ENCODE measurements around the gene DAB2.

The DAB2 gene

GRCh38 chr5:39427229-39427628, 2.4 kb upstream of the DAB2 start:
- H3K4me2 ChIP-seq (ENCODE audit: low read length) = no peak overlapping the region
- no peaks in the 10 kb centered on the region for H3F3A ChIP-seq (ENCODE audit: insufficient read depth, low read length)
- H3K9me3 ChIP-seq (ENCODE audit: low read length) = no peaks in the 10 kb centered on the region
- H3K36me3 ChIP-seq (ENCODE audit: insufficient read depth, low read length) = no peaks in the 10 kb centered on the region
- H4K20me1 ChIP-seq (ENCODE audit: insufficient read depth, low read length) = no peaks in the 10 kb centered on the region
- no peaks in the 10 kb centered on the region for H3K9me2 ChIP-seq (ENCODE audit: low read depth, low read length)
- no peak overlapping the region for H2AFZ ChIP-seq (ENCODE audit: low read length)
- no peaks in the 10 kb centered on the region for H3K4me1 ChIP-seq (ENCODE audit: insufficient read depth, low read length, severe bottlenecking)
- H3K9ac ChIP-seq (ENCODE audit: low read length) = no peak overlapping the region
- H3K27ac ChIP-seq (ENCODE audit: low read depth, low read length, poor library complexity, severe bottlenecking) = no peak overlapping the region
- no peak for TF ChIP-seq EZH2 (IDR thresholded peaks at IDR 0.05; ENCODE audit: borderline replicate concordance, low read length)
- TF ChIP-seq, protein P1, sequence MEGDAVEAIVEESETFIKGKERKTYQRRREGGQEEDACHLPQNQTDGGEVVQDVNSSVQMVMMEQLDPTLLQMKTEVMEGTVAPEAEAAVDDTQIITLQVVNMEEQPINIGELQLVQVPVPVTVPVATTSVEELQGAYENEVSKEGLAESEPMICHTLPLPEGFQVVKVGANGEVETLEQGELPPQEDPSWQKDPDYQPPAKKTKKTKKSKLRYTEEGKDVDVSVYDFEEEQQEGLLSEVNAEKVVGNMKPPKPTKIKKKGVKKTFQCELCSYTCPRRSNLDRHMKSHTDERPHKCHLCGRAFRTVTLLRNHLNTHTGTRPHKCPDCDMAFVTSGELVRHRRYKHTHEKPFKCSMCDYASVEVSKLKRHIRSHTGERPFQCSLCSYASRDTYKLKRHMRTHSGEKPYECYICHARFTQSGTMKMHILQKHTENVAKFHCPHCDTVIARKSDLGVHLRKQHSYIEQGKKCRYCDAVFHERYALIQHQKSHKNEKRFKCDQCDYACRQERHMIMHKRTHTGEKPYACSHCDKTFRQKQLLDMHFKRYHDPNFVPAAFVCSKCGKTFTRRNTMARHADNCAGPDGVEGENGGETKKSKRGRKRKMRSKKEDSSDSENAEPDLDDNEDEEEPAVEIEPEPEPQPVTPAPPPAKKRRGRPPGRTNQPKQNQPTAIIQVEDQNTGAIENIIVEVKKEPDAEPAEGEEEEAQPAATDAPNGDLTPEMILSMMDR (IDR thresholded peaks at IDR 0.05; ENCODE audit: low read length) = no peak
- no peaks in the 10 kb centered on the region for H3K79me2 ChIP-seq (ENCODE audit: insufficient read depth, low read length)
- H3K4me3 ChIP-seq (ENCODE audit: low read depth, low read length, poor library complexity, severe bottlenecking) = no peak overlapping the region
- H3K27me3 ChIP-seq (ENCODE audit: insufficient read depth, low read length) = no peaks in the 10 kb centered on the region

- H4K20me1 ChIP-seq (ENCODE audit: insufficient read depth, low read length) = no peaks in the 10 kb centered on the region
- no peak overlapping the region for H2AFZ ChIP-seq (ENCODE audit: low read length)
- TF ChIP-seq EZH2 (IDR thresholded peaks at IDR 0.05; ENCODE audit: borderline replicate concordance, low read length) = no peak
- TF ChIP-seq, protein P1 (IDR thresholded peaks at IDR 0.05; ENCODE audit: low read length) = no peak
- H3K79me2 ChIP-seq (ENCODE audit: insufficient read depth, low read length) = no peaks in the 10 kb centered on the region
- H3K27me3 ChIP-seq (ENCODE audit: insufficient read depth, low read length) = no peaks in the 10 kb centered on the region
- H3K9ac ChIP-seq (ENCODE audit: low read length) = no peak overlapping the region
- no peaks in the 10 kb centered on the region for H3K36me3 ChIP-seq (ENCODE audit: insufficient read depth, low read length)
- no peak overlapping the region for H3K4me2 ChIP-seq (ENCODE audit: low read length)
- no peaks in the 10 kb centered on the region for H3K4me1 ChIP-seq (ENCODE audit: insufficient read depth, low read length, severe bottlenecking)
- H3K27ac ChIP-seq (ENCODE audit: low read depth, low read length, poor library complexity, severe bottlenecking) = no peak overlapping the region
- H3K9me3 ChIP-seq (ENCODE audit: low read length) = no peaks in the 10 kb centered on the region
- no peaks in the 10 kb centered on the region for H3F3A ChIP-seq (ENCODE audit: insufficient read depth, low read length)
- no peak overlapping the region for H3K4me3 ChIP-seq (ENCODE audit: low read depth, low read length, poor library complexity, severe bottlenecking)
- no peaks in the 10 kb centered on the region for H3K9me2 ChIP-seq (ENCODE audit: low read depth, low read length)
Observed at GRCh38 chr5:39426746-39427105, 1.9 kb upstream of the DAB2 start.

DNA sequence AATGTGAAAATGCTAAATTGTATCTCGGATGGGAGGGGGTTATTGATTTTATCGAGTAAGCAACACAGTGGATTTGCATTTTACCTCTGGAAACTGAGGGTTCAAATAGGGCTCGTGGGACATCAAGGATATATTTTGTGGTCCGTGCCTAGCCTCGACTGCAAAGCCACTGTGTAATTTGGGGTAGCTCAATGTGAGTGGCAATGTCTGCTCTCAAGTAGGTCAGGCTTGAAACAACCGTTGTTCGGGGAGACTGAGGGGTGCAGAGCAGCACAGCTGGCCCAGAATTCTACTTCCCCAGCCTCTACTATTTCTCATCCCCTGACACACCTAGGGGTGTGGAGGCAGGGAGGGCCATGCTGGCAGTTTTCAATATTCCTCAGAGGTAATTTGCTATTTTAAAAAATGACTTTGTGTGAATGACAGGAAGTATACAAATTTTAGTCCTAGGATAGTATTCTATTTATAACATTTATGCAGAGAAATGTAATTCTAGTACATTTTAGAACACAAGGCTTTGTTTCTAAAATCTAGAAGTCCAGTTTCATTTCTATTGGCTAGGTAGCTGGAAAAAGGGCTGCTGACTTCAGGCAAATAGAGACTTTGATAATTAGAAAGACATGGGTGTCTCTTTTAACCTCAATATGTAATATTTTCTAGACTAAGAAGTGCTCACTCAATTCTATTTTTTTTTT, 1.4 kb upstream of the DAB2 start:
- H3K4me1 ChIP-seq (ENCODE audit: insufficient read depth, low read length, severe bottlenecking) = no peaks in the 10 kb centered on the region
- no peak overlapping the region for H3K27ac ChIP-seq (ENCODE audit: low read depth, low read length, poor library complexity, severe bottlenecking)
- TF ChIP-seq, protein P1 (IDR thresholded peaks at IDR 0.05; ENCODE audit: low read length) = no peak
- TF ChIP-seq EZH2 (IDR thresholded peaks at IDR 0.05; ENCODE audit: borderline replicate concordance, low read length) = no peak
- no peaks in the 10 kb centered on the region for H3K27me3 ChIP-seq (ENCODE audit: insufficient read depth, low read length)
- no peak overlapping the region for H3K4me2 ChIP-seq (ENCODE audit: low read length)
- H3K9ac ChIP-seq (ENCODE audit: low read length) = no peak overlapping the region
- H3K36me3 ChIP-seq (ENCODE audit: insufficient read depth, low read length) = no peaks in the 10 kb centered on the region
- no peak overlapping the region for H3K4me3 ChIP-seq (ENCODE audit: low read depth, low read length, poor library complexity, severe bottlenecking)
- H4K20me1 ChIP-seq (ENCODE audit: insufficient read depth, low read length) = no peaks in the 10 kb centered on the region
- no peaks in the 10 kb centered on the region for H3K9me3 ChIP-seq (ENCODE audit: low read length)
- no peaks in the 10 kb centered on the region for H3F3A ChIP-seq (ENCODE audit: insufficient read depth, low read length)
- no peaks in the 10 kb centered on the region for H3K79me2 ChIP-seq (ENCODE audit: insufficient read depth, low read length)
- no peak overlapping the region for H2AFZ ChIP-seq (ENCODE audit: low read length)
- no peaks in the 10 kb centered on the region for H3K9me2 ChIP-seq (ENCODE audit: low read depth, low read length)
